K562 (cell line): ENCODE results near the gene SLC8A1. TPM values are rescaled to one million over a fixed set of nuclear protein-coding genes. Genes with fewer than 3 reads are reported as not detected.

Source experiments
- HLTF ChIP-seq: fragments of 450-650 bp; IDR thresholded peaks from 2 replicates; pipeline ENCODE4 v1.6.1; 2016
- HNRNPH1 ChIP-seq: fragments of 200-400 bp; formaldehyde crosslinking; optimal IDR thresholded peaks from 2 replicates; pipeline ENCODE3; 2017; ENCODE audit warnings: low read depth, mild to moderate bottlenecking, low read length, moderate library complexity
- SREBF1 ChIP-seq: fragments of 150-350 bp; IDR thresholded peaks from 2 replicates; pipeline ENCODE4 v1.6.1; 2014; ENCODE audit warnings: antibody characterized with exemption, low read depth, low read length, borderline replicate concordance
- ZNF644 ChIP-seq: fragments of 200-800 bp; sonication (Bioruptor generic); IDR thresholded peaks from 2 replicates; pipeline ENCODE4 v1.6.1; 2016; ENCODE audit warnings: low read depth, missing genetic modification characterization, missing compliant biosample characterization
- polyA plus RNA-seq, 8 experiments: library from polyadenylated mRNA; depleted of rRNA in 4 of 8; stranded (reverse) in 5 of 8; unstranded in 3 of 8; fragments of >200 nt; fragmentation: Nextera tagmentation in 2 of 8; fragmentation: Illumina TruSeq in 1 of 8; extraction: Ambion mirVana in 2 of 8; extraction: Trizol in 1 of 8; gene quantifications; 2 replicates each; pipeline versions ENCODE4 v1.2.1 to v1.2.3, GENCODE V29; 2011 to 2014; ENCODE audit warnings: inconsistent platforms in 1 of 8, missing spikeins in 1 of 8
- total RNA-seq, 7 experiments: library from RNA; depleted of rRNA in 6 of 7; stranded (reverse); fragments of >200 nt in 6 of 7; fragmentation: Illumina TruSeq in 2 of 7; extraction: Trizol in 2 of 7; gene quantifications; 2 replicates each; pipeline versions ENCODE4 v1.2.1 to v1.2.3, GENCODE V29; 2011 to 2021; ENCODE audit warnings: low replicate concordance in 1 of 7
- TF ChIP-seq, protein P1 (sequence below): sonication (generic); formaldehyde crosslinking; IDR thresholded peaks from 2 replicates; pipeline ENCODE4 v1.8.0; 2022; ENCODE audit warnings: missing genetic modification reagents, mild to moderate bottlenecking, borderline replicate concordance
- TF ChIP-seq, protein P2 (sequence below): fragments of 450-650 bp; IDR thresholded peaks from 2 replicates; pipeline ENCODE4 v1.6.1; 2017; ENCODE audit warnings: antibody characterized with exemption
- TF ChIP-seq, protein P3 (sequence below): IDR thresholded peaks from 2 replicates; pipeline ENCODE4 v1.6.1; 2016; ENCODE audit warnings: missing genetic modification characterization, missing compliant biosample characterization
- TF ChIP-seq, protein P4 (sequence below): fragments of 250-450 bp; sonication (Bioruptor Pico); IDR thresholded peaks from 2 replicates; pipeline ENCODE4 v1.4.0; 2020; ENCODE audit warnings: mild to moderate bottlenecking, moderate library complexity

Gene SLC8A1
- total and polyA plus RNA-seq, 9 of the 15 experiments (the other 6 are each of a cell fraction or from before 2014, with no cell fraction given) = not detected

DNA sequence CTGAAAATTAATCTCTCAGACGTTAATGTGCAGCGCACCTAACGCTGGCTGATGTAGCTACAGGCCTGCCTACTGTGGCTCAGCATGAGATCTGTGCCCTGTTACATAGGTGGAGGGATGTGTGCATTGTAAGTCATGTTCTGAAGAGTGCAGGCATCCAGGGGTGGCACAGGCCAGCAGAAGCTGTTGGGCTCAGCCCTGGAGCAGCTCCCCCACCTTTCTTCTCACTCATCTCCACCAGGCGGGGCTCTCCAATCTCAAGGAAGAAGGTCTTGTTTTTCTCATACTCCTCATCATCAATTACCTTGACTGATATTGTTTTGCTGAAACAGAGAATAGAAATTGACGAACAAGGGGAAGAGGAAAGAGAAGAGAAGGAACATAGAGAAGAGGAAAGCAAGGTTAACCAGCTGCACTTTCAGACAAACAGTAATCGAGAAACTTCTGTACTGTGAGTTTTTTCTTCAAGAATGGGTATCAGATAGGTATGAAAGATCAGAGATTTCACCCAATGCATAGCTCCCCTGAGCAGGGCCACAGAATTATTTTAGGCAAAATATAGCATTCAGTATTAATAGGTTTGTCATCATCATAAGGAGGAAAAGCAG lies 273.6 kb downstream of the SLC8A1 start (continued):
- TF ChIP-seq, protein P1, sequence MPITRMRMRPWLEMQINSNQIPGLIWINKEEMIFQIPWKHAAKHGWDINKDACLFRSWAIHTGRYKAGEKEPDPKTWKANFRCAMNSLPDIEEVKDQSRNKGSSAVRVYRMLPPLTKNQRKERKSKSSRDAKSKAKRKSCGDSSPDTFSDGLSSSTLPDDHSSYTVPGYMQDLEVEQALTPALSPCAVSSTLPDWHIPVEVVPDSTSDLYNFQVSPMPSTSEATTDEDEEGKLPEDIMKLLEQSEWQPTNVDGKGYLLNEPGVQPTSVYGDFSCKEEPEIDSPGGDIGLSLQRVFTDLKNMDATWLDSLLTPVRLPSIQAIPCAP (CRISPR knock-in tag) = no peak
- TF ChIP-seq, protein P2, sequence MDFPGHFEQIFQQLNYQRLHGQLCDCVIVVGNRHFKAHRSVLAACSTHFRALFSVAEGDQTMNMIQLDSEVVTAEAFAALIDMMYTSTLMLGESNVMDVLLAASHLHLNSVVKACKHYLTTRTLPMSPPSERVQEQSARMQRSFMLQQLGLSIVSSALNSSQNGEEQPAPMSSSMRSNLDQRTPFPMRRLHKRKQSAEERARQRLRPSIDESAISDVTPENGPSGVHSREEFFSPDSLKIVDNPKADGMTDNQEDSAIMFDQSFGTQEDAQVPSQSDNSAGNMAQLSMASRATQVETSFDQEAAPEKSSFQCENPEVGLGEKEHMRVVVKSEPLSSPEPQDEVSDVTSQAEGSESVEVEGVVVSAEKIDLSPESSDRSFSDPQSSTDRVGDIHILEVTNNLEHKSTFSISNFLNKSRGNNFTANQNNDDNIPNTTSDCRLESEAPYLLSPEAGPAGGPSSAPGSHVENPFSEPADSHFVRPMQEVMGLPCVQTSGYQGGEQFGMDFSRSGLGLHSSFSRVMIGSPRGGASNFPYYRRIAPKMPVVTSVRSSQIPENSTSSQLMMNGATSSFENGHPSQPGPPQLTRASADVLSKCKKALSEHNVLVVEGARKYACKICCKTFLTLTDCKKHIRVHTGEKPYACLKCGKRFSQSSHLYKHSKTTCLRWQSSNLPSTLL = no peak
- TF ChIP-seq, protein P3, sequence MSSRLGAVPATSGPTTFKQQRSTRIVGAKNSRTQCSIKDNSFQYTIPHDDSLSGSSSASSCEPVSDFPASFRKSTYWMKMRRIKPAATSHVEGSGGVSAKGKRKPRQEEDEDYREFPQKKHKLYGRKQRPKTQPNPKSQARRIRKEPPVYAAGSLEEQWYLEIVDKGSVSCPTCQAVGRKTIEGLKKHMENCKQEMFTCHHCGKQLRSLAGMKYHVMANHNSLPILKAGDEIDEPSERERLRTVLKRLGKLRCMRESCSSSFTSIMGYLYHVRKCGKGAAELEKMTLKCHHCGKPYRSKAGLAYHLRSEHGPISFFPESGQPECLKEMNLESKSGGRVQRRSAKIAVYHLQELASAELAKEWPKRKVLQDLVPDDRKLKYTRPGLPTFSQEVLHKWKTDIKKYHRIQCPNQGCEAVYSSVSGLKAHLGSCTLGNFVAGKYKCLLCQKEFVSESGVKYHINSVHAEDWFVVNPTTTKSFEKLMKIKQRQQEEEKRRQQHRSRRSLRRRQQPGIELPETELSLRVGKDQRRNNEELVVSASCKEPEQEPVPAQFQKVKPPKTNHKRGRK (tag) = no peak
- no peak for TF ChIP-seq SREBF1
- TF ChIP-seq ZNF644 (tag) = no peak
- TF ChIP-seq HLTF = no peak
- TF ChIP-seq HNRNPH1 = no peak
- TF ChIP-seq, protein P4, sequence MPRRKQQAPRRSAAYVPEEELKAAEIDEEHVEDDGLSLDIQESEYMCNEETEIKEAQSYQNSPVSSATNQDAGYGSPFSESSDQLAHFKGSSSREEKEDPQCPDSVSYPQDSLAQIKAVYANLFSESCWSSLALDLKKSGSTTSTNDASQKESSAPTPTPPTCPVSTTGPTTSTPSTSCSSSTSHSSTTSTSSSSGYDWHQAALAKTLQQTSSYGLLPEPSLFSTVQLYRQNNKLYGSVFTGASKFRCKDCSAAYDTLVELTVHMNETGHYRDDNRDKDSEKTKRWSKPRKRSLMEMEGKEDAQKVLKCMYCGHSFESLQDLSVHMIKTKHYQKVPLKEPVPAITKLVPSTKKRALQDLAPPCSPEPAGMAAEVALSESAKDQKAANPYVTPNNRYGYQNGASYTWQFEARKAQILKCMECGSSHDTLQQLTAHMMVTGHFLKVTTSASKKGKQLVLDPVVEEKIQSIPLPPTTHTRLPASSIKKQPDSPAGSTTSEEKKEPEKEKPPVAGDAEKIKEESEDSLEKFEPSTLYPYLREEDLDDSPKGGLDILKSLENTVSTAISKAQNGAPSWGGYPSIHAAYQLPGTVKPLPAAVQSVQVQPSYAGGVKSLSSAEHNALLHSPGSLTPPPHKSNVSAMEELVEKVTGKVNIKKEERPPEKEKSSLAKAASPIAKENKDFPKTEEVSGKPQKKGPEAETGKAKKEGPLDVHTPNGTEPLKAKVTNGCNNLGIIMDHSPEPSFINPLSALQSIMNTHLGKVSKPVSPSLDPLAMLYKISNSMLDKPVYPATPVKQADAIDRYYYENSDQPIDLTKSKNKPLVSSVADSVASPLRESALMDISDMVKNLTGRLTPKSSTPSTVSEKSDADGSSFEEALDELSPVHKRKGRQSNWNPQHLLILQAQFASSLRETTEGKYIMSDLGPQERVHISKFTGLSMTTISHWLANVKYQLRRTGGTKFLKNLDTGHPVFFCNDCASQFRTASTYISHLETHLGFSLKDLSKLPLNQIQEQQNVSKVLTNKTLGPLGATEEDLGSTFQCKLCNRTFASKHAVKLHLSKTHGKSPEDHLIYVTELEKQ (CRISPR knock-in tag) = no peak
